Non-pigmented ciliary epithelial cell (primary cell): ENCODE measurements around the gene TRIM75.
"Not testable (repeated sequence)": the region's sequence is repeated elsewhere in the genome, so short reads cannot be mapped to it uniquely, and the experiment has no call there.

Source experiments
- DNase-seq: peaks from one replicate; pipeline ENCODE4 v3.0.0-alpha.2; 2010; ENCODE audit warnings: low read depth

Gene TRIM75

DNA sequence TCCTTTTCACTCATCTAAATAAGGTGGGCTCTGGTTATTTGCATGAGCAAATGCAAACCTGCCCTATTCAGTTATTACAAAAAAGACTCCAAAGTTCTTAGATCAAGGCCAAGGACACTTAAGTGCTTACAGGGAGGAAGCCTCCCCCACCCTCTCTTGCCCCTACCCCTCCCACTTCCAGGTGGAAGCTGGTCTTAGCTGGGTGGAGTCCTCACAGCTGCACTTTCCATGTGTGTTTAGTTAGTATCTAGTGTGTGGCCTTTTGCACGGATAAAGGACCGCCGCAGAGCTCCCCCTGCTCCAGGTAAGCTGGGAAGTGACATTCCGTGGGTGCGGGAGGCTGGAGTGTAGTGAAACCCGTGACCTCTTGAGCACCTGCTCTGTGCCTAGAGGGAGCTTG is at the start of gene TRIM75:
TSS of gene TRIM75 (plus strand) at position 222 of the 400 bp plus-strand sequence. CDS start 5,282 bp downstream, outside the sequence.
- DNase-seq = no peak

DNA sequence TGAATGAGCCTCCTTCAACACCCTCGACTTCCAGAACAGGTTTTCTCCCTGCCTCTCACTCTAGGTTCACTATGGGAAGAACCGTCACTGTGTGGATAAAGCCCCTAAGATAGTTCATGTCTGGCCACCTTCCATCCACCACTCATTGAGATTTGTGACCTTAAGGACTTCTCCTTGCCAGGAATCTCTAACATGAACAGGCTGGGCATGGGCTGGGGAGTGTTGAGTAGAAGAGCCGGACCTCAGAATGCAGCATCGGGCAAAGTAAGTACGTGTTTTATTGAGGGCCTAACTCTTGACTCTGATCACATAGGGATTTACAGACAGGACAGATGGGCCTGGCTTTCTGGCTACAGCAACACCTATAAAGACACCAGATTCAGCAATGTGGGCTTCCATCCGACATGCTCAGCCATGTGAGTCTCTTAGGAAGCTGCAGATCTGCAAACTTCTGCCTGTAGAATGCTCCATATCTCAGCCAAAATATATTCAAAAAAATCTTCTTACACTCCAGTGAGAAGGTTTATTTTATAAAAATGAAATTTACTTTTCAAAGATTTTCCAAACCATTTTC is 48.2 kb upstream of the TRIM75 start:
- DNase-seq = no peak

DNA sequence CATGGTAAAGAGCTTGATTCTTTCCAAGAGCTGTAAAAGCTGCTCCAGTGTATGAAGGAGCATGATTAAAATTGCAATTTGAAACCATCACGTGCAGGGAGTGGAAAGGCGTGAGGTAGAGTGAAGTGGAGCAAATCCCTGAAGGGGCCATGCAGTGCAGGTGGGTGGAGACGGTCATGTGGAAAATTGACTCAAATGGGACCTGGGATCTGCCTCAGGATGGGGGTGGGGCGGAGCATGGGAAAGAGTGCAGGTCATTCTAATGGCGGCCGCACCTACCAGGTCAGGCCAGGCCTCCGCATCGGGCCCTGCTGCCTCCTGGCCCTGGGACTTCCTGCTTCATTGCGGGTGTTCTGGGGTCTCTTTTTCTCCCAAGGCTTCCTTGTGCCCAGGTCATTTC is 47.2 kb upstream of the TRIM75 start:
- DNase-seq = no peak

DNA sequence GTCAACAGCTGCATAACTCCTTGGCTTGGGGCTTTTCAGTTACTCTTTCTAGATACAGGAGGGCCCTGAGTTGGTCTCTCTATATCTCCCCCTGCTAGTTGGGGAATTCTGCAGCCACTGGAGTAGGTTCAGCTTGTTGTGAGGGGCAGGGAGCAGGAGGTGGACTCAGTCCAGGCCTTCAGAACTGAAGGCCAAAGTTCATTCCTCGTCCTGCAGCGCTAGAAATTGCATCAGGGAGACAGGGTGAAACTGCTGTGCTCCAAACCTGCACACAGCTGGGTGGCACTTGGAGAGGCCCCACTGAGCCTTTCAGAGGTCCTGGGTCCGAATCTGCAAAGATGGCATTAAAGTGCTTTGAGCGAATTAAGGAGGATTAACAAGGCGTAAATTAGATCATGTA is 46.8 kb upstream of the TRIM75 start:
- DNase-seq = no peak

DNA sequence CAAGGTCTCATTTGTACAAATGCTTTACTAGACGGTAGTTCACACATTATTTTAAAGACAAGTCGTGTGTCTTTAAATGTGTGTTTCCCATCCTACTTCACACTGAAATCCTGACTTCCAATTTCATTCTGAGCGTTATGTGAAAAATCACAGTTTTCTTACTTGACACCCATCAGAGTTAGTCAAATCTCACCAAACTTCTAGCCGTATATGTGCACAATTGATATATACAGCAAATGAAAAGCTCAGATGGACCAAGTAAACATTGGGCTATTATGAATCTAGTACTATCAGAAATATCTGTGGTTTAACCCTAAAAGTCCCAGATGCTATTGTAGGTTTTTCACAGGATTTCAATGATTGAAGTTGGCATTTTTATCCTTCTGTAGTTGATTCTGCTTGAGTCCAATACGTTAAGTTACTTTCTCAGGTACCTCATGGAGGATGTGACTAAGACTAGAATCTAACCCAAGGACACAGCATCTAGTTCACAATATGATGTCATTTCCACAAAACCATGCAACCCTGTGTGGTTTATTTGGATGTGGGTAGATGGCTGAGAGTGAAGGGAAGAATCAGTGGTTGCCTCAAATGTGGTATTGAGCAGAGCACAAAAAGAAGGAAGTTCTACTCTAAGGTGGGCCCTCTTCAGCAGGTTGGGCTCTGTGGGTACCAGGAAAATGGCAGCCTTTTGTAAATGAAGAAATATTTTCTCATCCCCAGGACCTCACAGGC is 44.0 kb upstream of the TRIM75 start:
- no peak for DNase-seq

DNA sequence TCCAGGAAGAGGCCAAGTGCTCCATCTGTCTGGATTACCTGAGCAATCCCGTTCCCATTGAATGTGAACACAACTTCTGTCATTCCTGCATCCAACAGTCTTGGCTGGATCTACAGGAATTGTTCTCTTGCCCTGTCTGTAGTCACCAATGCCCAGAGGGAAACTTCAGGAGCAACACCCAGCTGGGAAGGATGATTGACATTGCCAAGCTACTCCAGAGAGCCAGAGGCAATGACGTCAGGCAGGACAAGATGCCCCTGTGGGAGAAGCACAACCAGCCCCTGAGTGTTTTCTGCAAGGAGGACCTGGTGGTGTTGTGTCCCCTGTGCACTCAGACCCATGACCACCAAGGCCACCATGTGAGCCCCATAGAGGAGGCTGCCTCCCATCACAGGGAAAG is 43.2 kb upstream of the TRIM75 start:
- no peak for DNase-seq

DNA sequence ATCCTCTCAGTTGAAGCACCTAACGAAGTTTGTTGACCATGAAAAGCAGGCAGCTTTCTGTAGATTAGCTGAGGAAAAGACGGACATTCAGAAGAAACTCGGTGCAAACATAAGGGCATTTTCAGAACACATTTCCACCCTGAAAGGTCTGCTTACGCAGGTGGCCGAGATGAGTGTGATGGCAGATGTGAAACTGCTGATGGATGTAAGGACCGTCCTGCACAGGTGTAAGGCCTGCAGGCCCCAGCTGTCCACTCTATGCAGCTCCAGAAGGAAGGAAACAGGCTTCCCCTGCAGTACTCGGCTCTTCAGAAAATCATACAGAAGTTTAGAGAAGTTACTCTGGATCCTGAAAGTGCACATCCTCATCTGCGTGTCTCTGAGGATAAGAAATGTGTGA is 42.7 kb upstream of the TRIM75 start:
- DNase-seq = no peak

DNA sequence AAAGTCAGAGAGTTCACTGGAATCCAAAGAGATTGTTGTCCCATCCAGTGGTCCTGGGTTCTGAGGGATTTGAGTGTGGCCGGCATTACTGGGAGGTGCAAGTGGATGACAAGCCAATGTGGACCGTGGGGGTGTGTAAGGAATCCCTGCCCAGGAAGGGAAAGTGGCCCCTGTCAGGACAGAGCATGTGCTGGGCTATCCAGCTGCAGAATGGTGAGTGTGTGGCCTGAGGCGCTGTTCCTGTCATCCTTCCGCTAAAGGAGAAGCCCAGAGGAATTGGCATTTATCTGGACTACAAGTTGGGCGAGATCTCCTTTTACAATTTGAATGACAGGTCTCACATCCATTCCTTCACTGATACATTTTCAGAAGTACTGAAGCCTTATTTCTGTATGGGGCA is 42.3 kb upstream of the TRIM75 start:
- no peak for DNase-seq

DNA sequence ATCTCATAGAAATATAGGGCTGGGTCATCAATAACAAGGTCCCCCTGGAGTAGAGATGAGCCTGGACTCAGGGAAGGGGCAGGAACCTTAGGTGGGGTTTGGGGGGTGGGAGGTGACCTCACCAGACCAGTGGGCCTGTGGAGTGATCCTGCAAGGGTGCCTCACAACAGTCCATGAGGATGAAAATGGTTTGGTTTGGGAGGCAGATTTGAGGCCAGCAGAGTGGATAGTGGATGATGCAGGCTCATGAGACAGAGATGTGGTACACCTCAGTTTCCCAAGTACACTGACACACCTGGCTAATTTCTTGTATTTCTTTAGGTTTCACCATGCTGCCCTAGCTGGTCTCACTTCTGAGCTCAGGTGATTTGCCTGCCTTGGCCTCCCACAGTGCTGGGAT is 40.0 kb upstream of the TRIM75 start:
- no peak for DNase-seq

DNA sequence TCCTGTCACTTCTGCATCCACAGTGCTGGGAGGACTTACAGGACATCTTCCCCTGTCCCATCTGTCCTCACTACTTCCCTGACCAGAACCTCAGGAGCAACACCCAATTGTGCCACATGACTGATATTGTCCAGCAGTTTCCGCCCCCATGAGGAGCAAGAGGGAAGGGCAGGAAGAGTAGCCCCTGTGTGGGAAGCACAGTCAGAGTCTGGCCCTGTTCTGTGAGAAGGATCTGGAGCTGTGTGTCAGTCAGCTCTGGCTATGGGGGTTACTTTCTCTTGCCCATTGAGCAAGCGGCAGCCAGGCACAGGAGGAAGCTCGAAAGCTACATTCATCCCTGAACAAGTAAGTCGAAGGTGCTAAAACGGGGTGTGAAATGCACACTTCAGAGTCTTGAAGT is 36.7 kb upstream of the TRIM75 start:
- DNase-seq = no peak

DNA sequence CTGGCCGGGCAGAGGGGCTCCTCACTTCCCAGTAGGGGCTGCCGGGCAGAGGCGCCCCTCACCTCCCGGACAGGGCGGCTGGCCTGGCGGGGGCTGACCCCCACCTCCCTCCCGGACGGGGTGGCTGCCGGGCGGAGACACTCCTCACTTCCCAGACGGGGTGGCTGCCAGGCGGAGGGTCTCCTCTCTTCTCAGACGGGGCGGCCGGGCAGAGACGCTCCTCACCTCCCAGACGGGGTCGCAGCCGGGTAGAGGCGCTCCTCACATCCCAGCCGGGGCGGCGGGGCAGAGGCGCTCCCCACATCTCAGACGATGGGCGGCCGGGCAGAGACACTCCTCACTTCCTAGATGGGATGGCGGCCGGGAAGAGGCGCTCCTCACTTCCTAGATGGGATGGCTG is 33.7 kb upstream of the TRIM75 start:
- not testable (repeated sequence) for DNase-seq

DNA sequence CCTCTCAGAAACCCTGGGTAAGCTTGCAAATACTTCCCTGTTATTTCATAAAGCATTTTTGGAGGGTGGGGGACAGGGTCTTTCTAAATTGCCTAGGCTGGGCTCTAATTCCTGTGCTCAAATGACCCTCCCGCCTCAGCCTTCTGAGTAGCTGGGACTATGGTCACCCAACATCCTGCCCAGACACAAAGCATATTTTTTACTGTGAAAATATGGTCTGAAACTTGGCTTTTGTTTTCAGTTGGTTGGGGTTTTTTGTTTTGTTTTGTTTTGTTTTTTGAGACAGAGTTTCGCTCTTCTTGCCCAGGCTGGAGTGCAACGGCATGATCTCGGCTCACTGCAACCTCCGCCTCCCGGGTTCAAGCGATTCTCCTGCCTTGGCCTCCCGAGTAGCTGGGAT is 27.9 kb upstream of the TRIM75 start:
- not testable (repeated sequence) for DNase-seq

DNA sequence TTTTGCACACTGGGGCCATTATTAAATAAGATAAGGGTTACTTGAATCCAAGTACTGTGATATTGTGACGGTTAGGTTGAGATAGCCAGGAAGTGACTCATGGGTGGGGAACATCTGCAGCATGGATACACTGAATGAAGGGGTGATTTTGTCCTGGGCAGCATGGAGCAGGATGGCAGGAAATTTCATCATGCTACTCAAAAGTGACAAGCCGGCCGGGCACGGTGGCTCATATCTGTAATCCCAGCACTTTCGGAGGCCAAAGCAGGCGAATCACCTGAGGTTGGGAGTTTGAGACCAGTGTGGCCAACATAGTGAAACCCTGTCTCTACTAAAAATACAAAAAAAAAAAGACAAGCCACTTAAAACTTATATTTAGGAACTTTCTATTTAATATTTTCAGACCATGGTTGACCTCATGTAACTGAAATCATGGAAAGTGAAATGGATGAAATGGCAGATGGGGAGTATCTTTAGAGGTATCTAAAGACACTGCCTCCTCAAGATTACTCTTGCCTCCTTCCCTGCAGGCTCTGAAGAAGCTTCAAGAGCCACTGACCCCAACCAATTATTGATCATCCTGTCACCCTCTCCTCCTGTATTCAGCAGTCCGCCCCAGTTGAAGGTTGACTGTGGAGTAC is 25.8 kb upstream of the TRIM75 start:
- no peak for DNase-seq

DNA sequence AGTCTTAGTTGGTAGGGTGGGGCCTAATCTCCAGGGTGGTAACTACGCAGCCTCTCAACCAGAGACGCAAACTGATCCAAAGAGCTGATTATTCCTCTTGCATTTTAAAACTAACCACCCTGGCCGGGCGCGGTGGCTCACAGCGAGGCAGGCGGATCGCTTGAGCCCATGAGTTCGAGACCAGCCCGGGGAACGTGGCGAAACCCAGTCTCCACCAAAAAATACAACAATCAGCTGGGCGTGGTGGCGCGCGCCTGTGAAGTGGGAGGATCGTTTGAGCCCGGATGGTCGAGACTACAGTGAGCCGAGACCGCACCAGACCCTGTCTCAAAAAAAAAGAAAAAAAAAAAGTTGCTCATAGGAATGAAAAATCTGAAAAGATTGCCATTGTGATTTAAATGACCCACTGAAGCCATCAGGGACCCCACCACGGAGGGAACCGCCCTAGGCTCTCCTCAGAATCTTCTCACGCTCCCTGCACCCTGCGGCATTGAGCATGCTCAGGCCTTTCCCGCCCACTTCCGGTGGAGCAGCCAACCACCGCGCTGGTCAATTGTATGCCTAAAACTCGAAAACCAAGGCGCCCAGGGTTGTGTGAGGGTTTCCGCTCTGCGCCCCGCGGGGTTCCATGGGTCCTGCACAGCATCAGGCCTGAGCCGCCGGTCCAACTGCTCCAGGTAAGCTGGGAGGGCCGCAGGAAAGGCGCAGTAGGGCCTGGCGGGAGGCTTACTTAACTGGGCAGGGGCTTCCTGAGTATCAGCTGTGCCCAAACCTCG is 22.0 kb upstream of the TRIM75 start, which contains the start of gene TRIM60:
TSS of gene TRIM60 (plus strand) at position 564 of the 776 bp plus-strand sequence. CDS start 8,074 bp downstream, outside the sequence.
- no peak for DNase-seq

DNA sequence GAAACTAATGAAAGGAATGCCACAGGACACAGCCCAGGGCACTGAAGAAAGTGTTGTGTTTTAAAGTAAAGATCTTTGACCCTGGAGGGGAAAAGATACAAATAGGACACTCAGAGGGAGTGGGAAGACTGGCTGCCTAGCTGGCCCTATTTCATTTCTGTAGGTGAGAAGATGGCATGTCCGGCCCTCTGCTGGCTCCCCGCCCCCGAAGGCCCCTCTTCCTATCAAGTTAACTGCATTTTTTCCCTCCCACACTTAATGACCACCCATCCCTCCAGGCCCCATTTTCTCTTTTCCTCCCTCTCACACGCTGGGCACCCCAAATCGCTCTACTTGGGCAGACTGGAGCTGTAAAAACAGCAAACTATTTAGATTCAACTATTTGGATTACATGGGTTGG is 5.5 kb upstream of the TRIM75 start:
- DNase-seq = no peak

DNA sequence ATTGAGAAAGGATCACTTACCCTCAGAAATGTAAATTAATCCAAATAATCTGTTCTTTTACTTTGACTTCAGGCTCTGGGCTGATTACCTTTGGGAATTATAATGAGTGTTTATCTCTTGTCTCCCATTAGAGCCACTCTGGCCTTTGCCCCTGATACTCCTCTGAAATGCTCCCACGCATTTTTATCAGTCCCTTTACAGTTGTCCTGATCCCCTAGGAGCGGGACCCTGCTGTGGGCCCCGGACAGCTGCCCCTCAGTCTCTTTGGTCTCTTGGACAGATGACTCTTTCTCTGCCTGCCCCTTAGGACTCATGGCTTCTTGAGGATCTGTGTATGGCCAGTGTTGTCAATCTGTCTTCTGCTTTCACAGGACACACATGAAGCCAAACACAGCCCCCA is 1.0 kb upstream of the TRIM75 start:
- no peak for DNase-seq

DNA sequence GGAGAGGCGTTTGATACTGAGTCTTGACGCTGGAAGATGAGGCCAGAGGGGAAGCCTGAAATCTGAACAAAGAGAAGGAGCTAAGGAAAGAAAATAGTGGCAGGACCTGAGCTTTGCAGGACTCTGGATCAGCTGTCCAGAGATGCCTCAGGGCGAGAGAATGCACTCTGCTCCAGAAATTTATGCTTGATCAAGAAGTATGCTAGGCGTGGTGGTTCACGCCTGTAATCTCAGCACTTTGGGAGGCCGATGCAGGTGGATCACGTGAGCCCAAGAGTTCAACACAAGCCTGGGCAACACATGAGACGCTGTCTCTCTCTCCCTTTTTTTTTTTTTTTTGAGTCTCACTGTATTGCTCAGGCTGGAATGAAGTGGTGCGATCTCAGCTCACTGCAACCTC is 1.9 kb downstream of the TRIM75 start:
- DNase-seq = no peak

DNA sequence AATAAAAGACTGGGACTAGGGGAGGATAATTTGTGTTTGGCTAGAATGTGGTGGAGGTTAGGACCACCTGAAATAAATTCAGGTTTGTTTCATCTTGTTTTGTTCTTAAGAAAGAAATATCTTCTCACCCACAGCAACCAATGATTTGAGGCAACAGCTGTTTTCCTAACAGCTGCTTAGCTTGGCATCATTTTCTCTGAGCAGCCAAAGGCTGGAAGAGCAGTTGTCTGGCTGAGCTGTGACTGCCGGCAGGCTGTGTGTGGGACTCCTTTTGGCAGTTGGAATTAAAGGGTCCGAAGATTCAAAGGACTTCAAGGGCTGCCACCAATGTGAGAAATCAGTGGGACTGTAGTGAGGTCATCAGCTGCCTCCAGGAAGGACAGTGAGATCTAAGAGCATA is 5.0 kb downstream of the TRIM75 start:
- no peak for DNase-seq

DNA sequence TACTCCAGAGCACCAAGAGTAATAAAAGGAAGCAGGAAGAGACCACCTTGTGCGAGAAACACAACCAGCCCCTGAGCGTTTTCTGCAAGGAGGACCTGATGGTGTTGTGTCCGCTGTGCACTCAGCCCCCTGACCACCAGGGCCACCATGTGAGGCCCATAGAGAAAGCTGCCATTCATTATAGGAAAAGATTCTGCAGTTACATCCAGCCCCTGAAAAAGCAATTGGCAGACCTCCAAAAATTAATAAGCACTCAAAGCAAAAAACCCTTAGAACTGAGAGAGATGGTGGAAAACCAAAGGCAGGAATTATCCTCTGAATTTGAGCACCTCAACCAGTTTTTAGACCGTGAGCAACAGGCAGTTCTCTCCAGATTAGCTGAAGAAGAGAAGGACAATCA is 5.7 kb downstream of the TRIM75 start:
- DNase-seq = no peak

DNA sequence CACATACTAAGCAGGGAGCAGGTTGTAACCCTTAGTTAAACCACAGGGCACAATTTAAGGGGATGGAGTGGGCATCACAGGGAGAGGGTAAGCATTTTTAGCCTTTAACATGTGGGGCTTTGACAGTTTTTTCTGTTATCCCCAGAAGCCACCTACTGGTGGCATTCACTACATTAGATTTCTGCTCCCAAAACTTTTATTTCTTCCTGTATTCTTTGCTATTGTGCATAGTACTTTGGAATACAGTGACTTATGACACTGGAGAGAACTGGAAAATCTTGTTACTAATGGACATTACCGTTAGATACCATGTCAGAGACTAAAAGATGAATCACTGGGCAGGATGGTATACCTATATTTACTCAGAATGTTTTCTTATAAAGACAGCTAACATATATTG is 7.3 kb downstream of the TRIM75 start:
- no peak for DNase-seq

DNA sequence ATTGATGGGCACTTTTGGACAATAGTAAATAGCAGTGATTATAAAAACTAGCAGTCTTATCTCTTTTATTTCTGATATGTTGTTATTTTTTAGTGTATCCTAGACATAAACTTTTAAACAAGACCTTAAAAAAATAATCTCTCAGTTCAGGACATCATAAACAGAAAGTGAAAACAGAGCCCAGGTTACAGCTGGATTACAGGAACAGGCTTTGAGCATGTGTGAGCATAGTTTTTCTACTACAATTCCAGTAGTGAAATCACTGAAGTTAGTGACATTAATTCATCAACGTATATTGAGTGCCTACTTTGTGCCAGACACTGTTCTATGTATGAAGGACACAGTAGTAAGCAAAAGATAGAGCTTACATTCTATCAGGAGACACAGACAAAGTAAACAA is 16.9 kb downstream of the TRIM75 start:
- DNase-seq = no peak

DNA sequence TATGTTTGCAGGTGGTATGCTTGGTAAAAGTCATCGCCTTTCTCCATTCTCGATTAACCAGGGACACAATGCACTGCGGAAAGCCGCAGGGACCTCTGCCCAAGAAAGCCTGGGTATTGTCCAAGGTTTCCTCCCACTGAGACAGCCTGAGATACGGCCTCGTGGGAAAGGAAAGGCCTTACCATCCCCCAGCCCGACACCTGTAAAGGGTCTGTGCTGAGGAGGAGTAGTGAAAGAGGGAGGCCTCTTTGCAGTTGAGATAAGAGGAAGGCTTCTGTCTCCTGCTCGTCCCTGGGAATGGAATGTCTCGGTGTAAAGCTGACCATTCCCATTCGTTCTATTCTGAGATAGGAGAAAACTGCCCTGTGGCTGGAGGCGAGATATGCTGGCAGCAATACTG is 19.7 kb downstream of the TRIM75 start:
- DNase-seq = not testable (repeated sequence)
